ENCODE measurements around the gene SP140L.
"Not testable (repeated sequence)": the region's sequence is repeated elsewhere in the genome, so short reads cannot be mapped to it uniquely, and the experiment has no call there.

Gene SP140L

GRCh38 chr2:230384986-230385385 lies 58.0 kb downstream of the SP140L start:
- DNase-seq, result no peak

GRCh38 chr2:230394301-230394700 lies 67.3 kb downstream of the SP140L start:
- DNase-seq, result no peak

GRCh38 chr2:230398698-230399097 lies 71.7 kb downstream of the SP140L start:
- not testable (repeated sequence) for DNase-seq

GRCh38 chr2:230400041-230400440 lies 73.0 kb downstream of the SP140L start:
- no peak for DNase-seq

GRCh38 chr2:230400454-230400853 lies 73.5 kb downstream of the SP140L start:
- DNase-seq, result no peak

GRCh38 chr2:230401026-230401425 lies 74.0 kb downstream of the SP140L start:
- DNase-seq, result not testable (repeated sequence)

GRCh38 chr2:230403746-230404145 lies 76.8 kb downstream of the SP140L start:
- DNase-seq, result no peak

- no peak for DNase-seq
Observed at GRCh38 chr2:230405824-230406223, 78.8 kb downstream of the SP140L start.

GRCh38 chr2:230408244-230408842 lies 81.3 kb downstream of the SP140L start:
- DNase-seq, result no peak

- not testable (repeated sequence) for DNase-seq
Observed at GRCh38 chr2:230409316-230409715, 82.3 kb downstream of the SP140L start.

- DNase-seq, result no peak
Observed at GRCh38 chr2:230410263-230410662, 83.3 kb downstream of the SP140L start.

GRCh38 chr2:230410861-230411569 lies 84.0 kb downstream of the SP140L start:
- no peak for DNase-seq

- DNase-seq, result peak; percentile 67 to 74
Observed at GRCh38 chr2:230411570-230412370, 84.8 kb downstream of the SP140L start.

GRCh38 chr2:230412371-230412711 lies 85.3 kb downstream of the SP140L start:
- DNase-seq, result peak; percentile 68 to 75

GRCh38 chr2:230412846-230413245 lies 85.9 kb downstream of the SP140L start:
- no peak for DNase-seq

GRCh38 chr2:230413479-230413878 lies 86.5 kb downstream of the SP140L start:
- no peak for DNase-seq

GRCh38 chr2:230414302-230414701 lies 87.3 kb downstream of the SP140L start:
- DNase-seq, result no peak

- DNase-seq, result peak; percentile 72 to 86
Observed at GRCh38 chr2:230416061-230416721, 89.2 kb downstream of the SP140L start, which contains the start of gene SP100. Gene SP100, plus strand, starts transcription at chr2:230416201. Its CDS starts 96 bp downstream, at chr2:230416297.

GRCh38 chr2:230417436-230417835 lies 90.4 kb downstream of the SP140L start:
- DNase-seq, result no peak

GRCh38 chr2:230418341-230419016 lies 91.5 kb downstream of the SP140L start:
- peak in 1 of 2 experiments; percentile 20 for DNase-seq

- DNase-seq, result no peak
Observed at GRCh38 chr2:230419181-230419580, 92.2 kb downstream of the SP140L start.

- no peak for DNase-seq
Observed at GRCh38 chr2:230422149-230422548, 95.2 kb downstream of the SP140L start.

All from AML-193 (cell line).